ENCODE measurements around the gene TXN.

The TXN gene

GRCh38 chr9:110256380-110257096 is at the start of gene TXN:
Gene TXN, minus strand, starts transcription at chr9:110256507. Its CDS starts 72 bp downstream, at chr9:110256435.
- DNase-seq: peak; percentile 39 to 96 (median 77)

- no peak for DNase-seq
Observed at GRCh38 chr9:110303133-110303532, 46.8 kb upstream of the TXN start.

- DNase-seq: no peak
Observed at GRCh38 chr9:110298043-110298605, 41.8 kb upstream of the TXN start.

GRCh38 chr9:110293248-110293647 is 36.9 kb upstream of the TXN start:
- no peak for DNase-seq

GRCh38 chr9:110291921-110292557 is 35.7 kb upstream of the TXN start:
- DNase-seq: no peak

- no peak for DNase-seq
Observed at GRCh38 chr9:110290001-110290400, 33.7 kb upstream of the TXN start.

GRCh38 chr9:110288503-110288902 is 32.2 kb upstream of the TXN start:
- DNase-seq: no peak

- DNase-seq: no peak
Observed at GRCh38 chr9:110287289-110287680, 31.0 kb upstream of the TXN start.

GRCh38 chr9:110284211-110284844 is 28.0 kb upstream of the TXN start:
- no peak for DNase-seq

- DNase-seq: no peak
Observed at GRCh38 chr9:110283751-110284150, 27.4 kb upstream of the TXN start.

GRCh38 chr9:110282739-110283081 is 26.4 kb upstream of the TXN start:
- no peak for DNase-seq

- DNase-seq: no peak
Observed at GRCh38 chr9:110282018-110282738, 25.9 kb upstream of the TXN start.

- DNase-seq: no peak
Observed at GRCh38 chr9:110278080-110278707, 21.9 kb upstream of the TXN start.

- DNase-seq: no peak
Observed at GRCh38 chr9:110276781-110277180, 20.5 kb upstream of the TXN start.

GRCh38 chr9:110270211-110270995 is 14.1 kb upstream of the TXN start:
- DNase-seq: no peak

- no peak for DNase-seq
Observed at GRCh38 chr9:110266795-110267194, 10.5 kb upstream of the TXN start.

- no peak for DNase-seq
Observed at GRCh38 chr9:110261632-110262031, 5.3 kb upstream of the TXN start.

GRCh38 chr9:110260911-110261310 is 4.6 kb upstream of the TXN start:
- no peak for DNase-seq

GRCh38 chr9:110259566-110259965 is 3.3 kb upstream of the TXN start:
- no peak for DNase-seq

GRCh38 chr9:110258690-110259091 is 2.4 kb upstream of the TXN start:
- DNase-seq: no peak

- DNase-seq: no peak
Observed at GRCh38 chr9:110257956-110258355, 1.6 kb upstream of the TXN start.
